ENCODE data around the gene CORO1A.
"Not testable (repeated sequence)": the region's sequence is repeated elsewhere in the genome, so short reads cannot be mapped to it uniquely, and the experiment has no call there.

The CORO1A gene

DNA sequence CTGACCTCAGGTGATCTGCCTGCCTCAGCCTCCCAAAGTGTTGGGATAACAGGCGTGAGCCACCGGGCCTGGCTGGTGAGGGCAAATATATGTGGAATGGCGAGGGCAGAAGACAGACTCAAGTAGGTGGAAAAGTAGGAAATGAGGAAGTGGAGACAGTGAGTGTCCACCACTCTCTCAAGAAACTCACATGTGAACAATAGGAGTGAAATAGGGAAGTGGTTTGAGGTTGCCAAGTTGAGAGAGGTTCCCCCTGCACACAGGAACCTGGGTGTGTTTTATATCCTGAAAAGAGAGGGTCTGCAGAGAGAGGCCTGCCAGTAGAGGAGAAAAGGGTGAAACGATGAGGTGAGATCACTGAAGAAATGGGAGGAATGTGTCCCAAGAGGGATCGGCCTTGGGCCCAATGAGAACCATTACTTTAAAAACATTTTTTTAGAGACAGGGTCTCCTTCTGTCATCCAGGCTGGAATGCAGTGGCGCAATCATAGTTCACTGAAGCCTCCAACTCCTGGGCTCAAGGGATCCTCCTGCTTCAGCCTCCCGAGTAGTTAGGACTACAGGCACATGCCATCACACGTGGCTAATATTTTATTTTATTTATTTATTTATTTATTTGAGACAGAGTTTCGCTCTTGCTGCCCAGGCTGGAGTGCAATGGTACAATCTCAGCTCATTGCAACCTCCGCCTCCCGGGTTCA is 17.1 kb upstream of the CORO1A start:
- peak; percentile 97 for DNase-seq
- in situ Hi-C loops (cut with MboI; ENCODE audit: low pct_unique_long_range_greater_than_20kb, low sequenced_read_pairs): no loop called here

DNA sequence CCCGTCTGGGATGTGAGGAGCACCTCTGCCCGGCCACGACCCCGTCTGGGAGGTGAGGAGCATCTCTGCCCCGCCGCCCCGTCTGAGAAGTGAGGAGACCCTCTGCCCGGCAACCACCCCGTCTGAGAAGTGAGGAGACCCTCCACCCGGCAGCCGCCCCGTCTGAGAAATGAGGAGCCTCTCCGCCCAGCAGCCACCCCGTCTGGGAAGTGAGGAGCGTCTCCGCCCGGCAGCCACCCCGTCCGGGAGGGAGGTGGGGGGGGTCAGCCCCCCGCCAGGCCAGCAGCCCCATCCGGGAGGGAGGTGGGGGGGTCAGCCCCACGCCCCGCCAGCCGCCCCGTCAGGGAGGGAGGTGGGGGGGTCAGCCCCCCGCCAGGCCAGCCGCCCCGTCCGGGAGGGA is 14.7 kb upstream of the CORO1A start:
- in situ Hi-C loops (cut with MboI; ENCODE audit: low pct_unique_long_range_greater_than_20kb, low sequenced_read_pairs); DNase-seq: not testable (repeated sequence)

GRCh38 chr16:30169416-30169815 is 14.0 kb upstream of the CORO1A start:
- DNase-seq; in situ Hi-C loops (cut with MboI; ENCODE audit: low pct_unique_long_range_greater_than_20kb, low sequenced_read_pairs): not testable (repeated sequence)

- DNase-seq; in situ Hi-C loops (cut with MboI; ENCODE audit: low pct_unique_long_range_greater_than_20kb, low sequenced_read_pairs): not testable (repeated sequence)
These were observed 13.3 kb upstream of the CORO1A start for GRCh38 chr16:30170145-30170544.

DNA sequence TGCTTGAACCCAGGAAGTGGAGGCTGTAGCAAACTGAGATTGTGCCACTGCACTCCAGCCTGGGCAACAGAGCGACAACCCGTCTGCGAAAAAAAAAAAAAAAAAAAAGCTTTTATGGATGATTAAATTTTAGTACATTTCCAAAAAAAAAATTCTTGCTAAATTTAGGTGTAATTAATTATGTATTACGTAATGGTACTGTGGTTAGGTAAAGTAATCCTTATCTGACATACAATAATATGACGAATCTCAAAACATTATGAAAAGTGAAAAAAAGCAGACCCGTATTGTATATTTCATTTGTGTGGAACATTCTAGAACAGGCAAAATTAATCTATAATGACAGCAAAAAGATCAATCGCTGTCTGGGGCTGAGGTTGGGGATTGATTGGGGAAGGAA is 10.3 kb upstream of the CORO1A start:
- in situ Hi-C loops (cut with MboI; ENCODE audit: low pct_unique_long_range_greater_than_20kb, low sequenced_read_pairs): no loop called here
- DNase-seq: no peak

GRCh38 chr16:30176876-30177275 is 6.5 kb upstream of the CORO1A start:
- in situ Hi-C loops (cut with MboI; ENCODE audit: low pct_unique_long_range_greater_than_20kb, low sequenced_read_pairs): not testable (repeated sequence)
- peak; percentile 31 for DNase-seq

DNA sequence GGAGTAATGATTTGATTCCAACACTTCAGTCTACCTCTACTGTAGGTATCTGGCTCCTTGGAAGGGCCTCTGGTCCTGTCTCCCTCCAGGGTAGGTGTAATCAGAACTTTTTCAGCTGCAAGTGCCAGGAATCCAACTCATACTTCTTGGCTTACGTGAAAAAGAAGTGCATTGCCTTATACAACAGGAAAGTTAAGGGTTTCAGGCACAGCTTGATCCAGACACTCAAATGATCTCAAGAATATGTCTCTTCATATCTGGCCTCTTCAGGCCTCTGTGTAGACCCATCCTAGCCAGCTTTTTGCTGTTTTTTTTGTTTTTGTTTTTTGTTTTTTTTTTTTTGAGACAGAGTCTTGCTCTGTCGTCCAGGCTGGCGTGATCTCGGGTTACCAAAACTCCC is 4.2 kb upstream of the CORO1A start:
- in situ Hi-C loops (cut with MboI; ENCODE audit: low pct_unique_long_range_greater_than_20kb, low sequenced_read_pairs): no loop called here
- no peak for DNase-seq

DNA sequence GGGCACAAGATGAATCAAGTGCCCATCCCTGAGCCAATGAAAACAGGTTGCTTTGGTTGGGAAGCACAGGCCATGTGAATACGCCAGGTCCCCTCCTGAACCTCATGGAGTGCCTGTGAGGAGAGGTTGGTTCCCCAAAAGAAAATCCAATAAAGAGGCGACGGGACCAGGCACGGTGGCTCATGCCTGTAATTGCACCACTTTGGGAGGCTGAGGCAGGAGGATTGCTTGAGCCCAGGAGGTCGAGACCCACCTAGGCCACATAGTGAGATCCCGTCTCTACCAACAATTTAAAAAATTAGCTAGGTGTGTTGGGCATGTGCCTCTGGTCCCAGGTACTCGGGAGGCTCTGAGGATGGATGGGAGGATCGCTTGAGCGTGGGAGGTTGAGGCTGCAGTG is 3.5 kb upstream of the CORO1A start:
- in situ Hi-C loops (cut with MboI; ENCODE audit: low pct_unique_long_range_greater_than_20kb, low sequenced_read_pairs): no loop called here
- no peak for DNase-seq

- in situ Hi-C loops (cut with MboI; ENCODE audit: low pct_unique_long_range_greater_than_20kb, low sequenced_read_pairs): no loop called here
These were observed 2.7 kb upstream of the CORO1A start for GRCh38 chr16:30180741-30181140.

DNA sequence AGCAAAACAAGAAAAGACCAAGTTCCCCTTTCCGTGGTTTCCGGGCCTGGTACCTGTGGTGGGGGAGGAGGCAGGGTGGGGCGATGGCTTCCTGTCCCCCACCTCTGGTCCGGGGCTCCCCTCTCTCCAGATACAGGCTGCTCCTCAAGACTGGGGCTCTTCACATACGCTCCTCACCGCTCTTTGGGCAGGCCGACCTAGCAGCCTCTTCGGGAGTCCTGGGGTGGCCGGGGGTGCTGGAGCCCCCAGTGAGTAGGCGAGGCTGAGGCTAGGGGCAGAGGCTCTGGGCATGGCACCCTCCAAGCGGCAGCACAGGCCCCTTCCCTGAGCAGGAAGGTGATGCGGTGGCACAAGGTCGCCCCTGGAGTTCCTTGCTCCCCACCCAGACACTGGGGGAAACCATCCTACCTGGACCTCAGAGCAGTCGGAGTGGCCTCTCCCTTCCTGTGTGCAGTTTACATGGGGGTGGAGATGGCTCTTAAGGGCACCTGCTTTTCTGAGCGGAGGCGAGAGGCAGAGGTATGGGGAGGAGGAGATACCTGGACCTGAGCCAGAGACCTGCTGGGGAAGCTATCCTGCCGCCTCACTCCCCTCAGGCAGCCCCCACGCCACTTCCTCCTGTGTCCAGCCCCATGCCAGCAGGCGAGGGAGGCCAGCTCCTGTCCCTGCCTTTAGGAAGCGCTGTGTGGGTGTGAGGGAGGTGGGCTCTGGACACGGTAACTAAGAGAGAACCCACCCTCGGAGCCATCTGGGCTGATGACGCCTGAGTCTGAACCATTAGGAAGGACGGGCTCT is 891 bp downstream of the CORO1A start:
- peak; percentile 87 for DNase-seq

More at GRCh38 chr16:30180741-30181140, 2.7 kb upstream of the CORO1A start:
- DNase-seq: no peak

GRCh38 chr16:30184891-30185682 is 1.7 kb downstream of the CORO1A start:
- in situ Hi-C loops (cut with MboI; ENCODE audit: low pct_unique_long_range_greater_than_20kb, low sequenced_read_pairs): no loop called here
- DNase-seq: no peak

More for the DNA sequence above, 891 bp downstream of the CORO1A start:
- in situ Hi-C loops (cut with MboI; ENCODE audit: low pct_unique_long_range_greater_than_20kb, low sequenced_read_pairs): no loop called here

GRCh38 chr16:30185683-30186421 is 2.5 kb downstream of the CORO1A start:
- in situ Hi-C loops (cut with MboI; ENCODE audit: low pct_unique_long_range_greater_than_20kb, low sequenced_read_pairs): no loop called here
- DNase-seq: peak; percentile 79

- no peak for DNase-seq
- in situ Hi-C loops (cut with MboI; ENCODE audit: low pct_unique_long_range_greater_than_20kb, low sequenced_read_pairs): no loop called here
These were observed 3.0 kb downstream of the CORO1A start for GRCh38 chr16:30186444-30186781.

- DNase-seq: peak; percentile 57
- in situ Hi-C loops (cut with MboI; ENCODE audit: low pct_unique_long_range_greater_than_20kb, low sequenced_read_pairs): no loop called here
These were observed 3.6 kb downstream of the CORO1A start for GRCh38 chr16:30186782-30187555.

DNA sequence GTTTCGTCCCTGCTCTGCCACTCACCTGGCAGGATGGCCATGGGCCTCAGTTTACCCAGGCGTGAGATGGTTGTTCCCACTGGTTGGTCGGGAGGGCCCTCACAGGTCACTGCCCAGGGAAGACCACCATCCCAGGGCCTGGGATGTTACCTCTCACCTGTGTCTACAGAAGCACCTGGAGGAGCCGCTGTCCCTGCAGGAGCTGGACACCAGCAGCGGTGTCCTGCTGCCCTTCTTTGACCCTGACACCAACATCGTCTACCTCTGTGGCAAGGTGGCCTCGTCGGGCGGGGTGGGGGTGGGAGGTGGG is 4.1 kb downstream of the CORO1A start:
- in situ Hi-C loops (cut with MboI; ENCODE audit: low pct_unique_long_range_greater_than_20kb, low sequenced_read_pairs): no loop called here
- no peak for DNase-seq

DNA sequence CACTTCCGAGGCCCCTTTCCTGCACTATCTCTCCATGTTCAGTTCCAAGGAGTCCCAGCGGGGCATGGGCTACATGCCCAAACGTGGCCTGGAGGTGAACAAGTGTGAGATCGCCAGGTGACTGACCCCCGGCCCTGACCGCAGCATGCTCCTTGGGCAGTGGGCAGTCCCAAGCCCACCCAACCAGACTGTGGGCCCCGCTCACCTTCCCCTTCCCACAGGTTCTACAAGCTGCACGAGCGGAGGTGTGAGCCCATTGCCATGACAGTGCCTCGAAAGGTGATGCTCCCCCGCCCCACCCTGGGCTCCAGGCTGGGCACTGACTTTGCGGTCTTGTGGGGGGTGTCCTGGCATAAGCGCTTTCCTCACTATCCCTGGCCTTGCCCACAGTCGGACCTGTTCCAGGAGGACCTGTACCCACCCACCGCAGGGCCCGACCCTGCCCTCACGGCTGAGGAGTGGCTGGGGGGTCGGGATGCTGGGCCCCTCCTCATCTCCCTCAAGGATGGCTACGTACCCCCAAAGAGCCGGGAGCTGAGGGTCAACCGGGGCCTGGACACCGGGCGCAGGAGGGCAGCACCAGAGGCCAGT is 4.7 kb downstream of the CORO1A start:
- in situ Hi-C loops (cut with MboI; ENCODE audit: low pct_unique_long_range_greater_than_20kb, low sequenced_read_pairs): no loop called here
- DNase-seq: no peak

DNA sequence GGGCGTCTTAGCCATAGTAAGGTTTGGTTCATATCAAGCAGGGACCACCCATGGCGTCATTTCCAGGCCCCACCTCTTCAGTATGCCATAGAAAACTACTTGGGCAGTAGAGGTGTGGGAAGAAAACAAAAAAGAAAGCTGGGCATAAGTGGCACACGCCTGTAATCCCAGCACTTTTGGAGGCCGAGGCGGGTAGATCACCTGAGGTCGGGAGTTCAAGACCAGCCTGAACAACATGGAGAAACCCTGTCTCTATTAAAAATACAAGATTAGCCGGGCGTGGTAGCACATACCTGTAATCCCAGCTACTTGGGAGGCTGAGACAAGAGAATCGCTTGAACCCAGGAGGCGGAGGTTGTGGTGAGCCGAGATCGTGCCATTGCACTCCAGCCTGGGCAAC is 7.8 kb downstream of the CORO1A start:
- DNase-seq; in situ Hi-C loops (cut with MboI; ENCODE audit: low pct_unique_long_range_greater_than_20kb, low sequenced_read_pairs): not testable (repeated sequence)

DNA sequence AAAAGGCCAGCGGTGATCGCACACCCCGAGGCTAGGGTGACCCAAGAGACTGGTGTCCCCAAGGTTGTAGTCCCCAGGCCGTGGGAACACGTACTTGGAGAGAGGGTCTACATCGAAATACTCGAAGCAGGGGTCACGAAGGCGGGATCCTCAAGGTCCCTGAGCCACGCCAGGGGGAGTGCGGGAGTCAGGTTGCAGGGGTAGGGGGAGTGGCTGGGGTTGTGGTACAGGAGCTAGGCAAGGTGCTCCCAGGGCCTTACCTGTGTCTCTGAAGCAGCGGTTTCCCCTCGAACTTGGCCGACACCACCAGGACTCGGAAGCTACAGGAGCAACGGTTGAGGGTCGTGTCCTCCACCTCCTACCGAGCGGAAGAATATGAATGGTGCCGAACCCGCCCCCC is 9.7 kb downstream of the CORO1A start:
- in situ Hi-C loops (cut with MboI; ENCODE audit: low pct_unique_long_range_greater_than_20kb, low sequenced_read_pairs); DNase-seq: not testable (repeated sequence)

Data from KBM-7 (cell line).